ENCODE results near the gene CAMTA1. TPM values are rescaled to one million over a fixed set of nuclear protein-coding genes. Genes with fewer than 3 reads are reported as not detected.

The CAMTA1 gene
- total and polyA plus RNA-seq, 8 donors: 42.8 to 213 (median 118) TPM

DNA sequence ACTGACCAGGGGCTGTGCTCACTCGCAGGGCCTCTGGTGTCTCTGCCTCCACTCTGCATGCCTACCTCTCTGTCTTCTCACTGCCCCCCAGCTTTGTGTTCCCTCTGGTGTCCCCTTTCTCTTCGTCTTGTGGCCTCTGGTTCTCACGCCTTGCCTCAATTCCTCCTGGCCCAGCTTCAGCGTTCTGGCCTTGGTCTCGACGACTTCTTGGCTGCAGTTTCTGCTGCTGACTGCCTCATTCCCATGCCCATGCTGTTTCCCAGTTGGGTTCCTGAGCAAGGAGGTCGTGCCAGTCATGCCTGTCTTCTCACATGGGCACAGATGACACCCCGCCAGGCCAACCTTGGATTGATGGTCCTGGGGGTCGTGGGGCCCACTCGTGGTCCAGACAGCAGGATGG lies 562.8 kb downstream of the CAMTA1 start:
- no peak overlapping the region for H3K27ac ChIP-seq
- H3K27me3 ChIP-seq: no peaks in the 10 kb centered on the region
- H3K4me3 ChIP-seq: no peak overlapping the region
- H3K9me3 ChIP-seq: no peaks in the 10 kb centered on the region
- intact Hi-C loops (cut with DNase I; ENCODE audit: low total_unique reads): no loop called here
- DNase-seq: no peak
- 74 to 78% (median 77%) methylated on average over 9 to 10 of the region's 10 CpGs for WGBS, 5 donors
- H3K4me1 ChIP-seq: no peaks in the 10 kb centered on the region
- H3K36me3 ChIP-seq: no peaks in the 10 kb centered on the region
- TF ChIP-seq POLR2A (IDR thresholded peaks at IDR 0.05) (no peak), EP300 (IDR thresholded peaks at IDR 0.05) (no peak), POLR2AphosphoS5 (IDR thresholded peaks at IDR 0.05) (no peak)
- TF ChIP-seq, protein P1, sequence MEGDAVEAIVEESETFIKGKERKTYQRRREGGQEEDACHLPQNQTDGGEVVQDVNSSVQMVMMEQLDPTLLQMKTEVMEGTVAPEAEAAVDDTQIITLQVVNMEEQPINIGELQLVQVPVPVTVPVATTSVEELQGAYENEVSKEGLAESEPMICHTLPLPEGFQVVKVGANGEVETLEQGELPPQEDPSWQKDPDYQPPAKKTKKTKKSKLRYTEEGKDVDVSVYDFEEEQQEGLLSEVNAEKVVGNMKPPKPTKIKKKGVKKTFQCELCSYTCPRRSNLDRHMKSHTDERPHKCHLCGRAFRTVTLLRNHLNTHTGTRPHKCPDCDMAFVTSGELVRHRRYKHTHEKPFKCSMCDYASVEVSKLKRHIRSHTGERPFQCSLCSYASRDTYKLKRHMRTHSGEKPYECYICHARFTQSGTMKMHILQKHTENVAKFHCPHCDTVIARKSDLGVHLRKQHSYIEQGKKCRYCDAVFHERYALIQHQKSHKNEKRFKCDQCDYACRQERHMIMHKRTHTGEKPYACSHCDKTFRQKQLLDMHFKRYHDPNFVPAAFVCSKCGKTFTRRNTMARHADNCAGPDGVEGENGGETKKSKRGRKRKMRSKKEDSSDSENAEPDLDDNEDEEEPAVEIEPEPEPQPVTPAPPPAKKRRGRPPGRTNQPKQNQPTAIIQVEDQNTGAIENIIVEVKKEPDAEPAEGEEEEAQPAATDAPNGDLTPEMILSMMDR (IDR thresholded peaks at IDR 0.05): no peak

DNA sequence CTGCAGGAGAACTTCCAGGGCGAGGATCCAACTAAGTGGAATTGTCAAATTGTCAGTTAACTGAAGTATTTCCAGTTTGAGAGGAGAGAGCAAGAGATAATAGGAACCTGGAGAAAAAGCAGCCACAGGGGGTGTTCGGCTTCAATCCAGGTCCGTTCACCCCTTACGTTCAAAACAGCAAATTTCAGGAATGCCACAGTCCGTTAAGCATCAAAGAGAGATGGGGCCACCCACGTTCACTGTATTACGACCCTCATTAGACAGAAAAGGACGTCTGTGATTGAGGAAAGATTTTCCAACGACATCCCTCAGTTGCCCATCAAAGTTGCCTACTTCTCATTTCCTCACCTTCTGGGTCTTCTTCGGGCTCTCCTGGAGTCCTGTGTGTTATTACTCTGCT lies 563.3 kb downstream of the CAMTA1 start:
- Histone ChIP-seq H3K27ac (no peak overlapping the region), H3K4me1 (no peaks in the 10 kb centered on the region), H3K27me3 (no peaks in the 10 kb centered on the region), H3K36me3 (no peaks in the 10 kb centered on the region), H3K9me3 (no peaks in the 10 kb centered on the region), H3K4me3 (no peak overlapping the region)
- no peak for DNase-seq
- intact Hi-C loops (cut with DNase I; ENCODE audit: low total_unique reads): no loop called here
- WGBS, 5 donors: 77 to 91% (median 82%) methylated on average over 10 of the region's 10 CpGs
- TF ChIP-seq POLR2AphosphoS5 (IDR thresholded peaks at IDR 0.05): no peak
- no peak for TF ChIP-seq POLR2A (IDR thresholded peaks at IDR 0.05)

DNA sequence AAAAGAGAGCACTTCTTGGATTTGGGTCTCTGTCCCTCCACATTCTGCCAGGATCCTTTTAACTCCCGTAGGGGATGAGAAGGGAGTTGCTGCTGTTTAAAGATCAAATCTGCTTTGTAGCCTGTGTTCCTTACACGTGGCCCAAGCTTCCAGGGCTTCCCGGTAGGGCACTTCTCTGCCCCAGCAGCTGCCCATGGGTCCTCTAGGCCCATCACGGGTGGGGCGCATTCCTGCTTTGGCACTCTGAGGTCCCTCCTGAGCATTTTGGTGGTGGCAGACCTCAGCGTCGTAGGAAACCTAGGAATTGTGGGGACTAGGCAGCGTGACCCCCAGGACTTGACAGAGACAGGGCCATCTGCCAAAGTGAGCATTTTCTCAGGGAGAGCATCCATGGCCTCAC lies 565.5 kb downstream of the CAMTA1 start:
- H3K9me3 ChIP-seq: no peaks in the 10 kb centered on the region
- 77 to 88% (median 80%) methylated on average over 7 to 8 of the region's 8 CpGs for WGBS, 5 donors
- intact Hi-C loops (cut with DNase I; ENCODE audit: low total_unique reads): no loop called here
- H3K27ac ChIP-seq: no peak overlapping the region
- no peak for TF ChIP-seq POLR2AphosphoS5 (IDR thresholded peaks at IDR 0.05)
- TF ChIP-seq POLR2A (IDR thresholded peaks at IDR 0.05): no peak
- TF ChIP-seq, protein P1 (IDR thresholded peaks at IDR 0.05): no peak
- no peak for TF ChIP-seq EP300 (IDR thresholded peaks at IDR 0.05)
- H3K4me1 ChIP-seq: no peaks in the 10 kb centered on the region
- no peak for DNase-seq
- no peak overlapping the region for H3K4me3 ChIP-seq
- H3K36me3 ChIP-seq: no peaks in the 10 kb centered on the region
- H3K27me3 ChIP-seq: no peaks in the 10 kb centered on the region

DNA sequence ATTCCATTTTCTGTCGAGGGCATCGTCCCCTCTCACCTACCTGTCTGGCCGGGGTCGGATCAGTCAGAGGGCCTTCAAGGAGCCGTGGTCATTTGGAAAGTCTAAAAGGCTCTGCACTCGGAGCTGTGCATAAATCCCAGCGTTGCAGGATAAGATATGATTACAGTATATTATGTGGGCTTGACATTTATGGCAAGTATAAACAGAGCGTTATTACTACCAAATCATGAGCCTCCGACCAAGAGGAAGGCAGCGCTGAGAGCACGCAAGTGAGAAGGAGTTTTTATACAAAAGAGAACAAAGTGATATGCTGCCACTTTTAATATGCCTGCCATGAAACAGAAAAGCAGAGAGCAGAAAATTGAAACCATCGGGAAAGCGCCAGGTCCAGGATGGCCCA lies 566.4 kb downstream of the CAMTA1 start:
- H3K27ac ChIP-seq: no peak overlapping the region
- no peak for DNase-seq
- H3K4me3 ChIP-seq: no peak overlapping the region
- H3K9me3 ChIP-seq: no peaks in the 10 kb centered on the region
- H3K4me1 ChIP-seq: no peaks in the 10 kb centered on the region
- intact Hi-C loops (cut with DNase I; ENCODE audit: low total_unique reads): no loop called here
- no peaks in the 10 kb centered on the region for H3K36me3 ChIP-seq
- TF ChIP-seq, protein P1 (IDR thresholded peaks at IDR 0.05): no peak
- TF ChIP-seq POLR2A (IDR thresholded peaks at IDR 0.05) (no peak), EP300 (IDR thresholded peaks at IDR 0.05) (no peak), POLR2AphosphoS5 (IDR thresholded peaks at IDR 0.05) (no peak)
- WGBS, 5 donors: 76 to 84% (median 80%) methylated on average over 13 of the region's 13 CpGs
- no peaks in the 10 kb centered on the region for H3K27me3 ChIP-seq

DNA sequence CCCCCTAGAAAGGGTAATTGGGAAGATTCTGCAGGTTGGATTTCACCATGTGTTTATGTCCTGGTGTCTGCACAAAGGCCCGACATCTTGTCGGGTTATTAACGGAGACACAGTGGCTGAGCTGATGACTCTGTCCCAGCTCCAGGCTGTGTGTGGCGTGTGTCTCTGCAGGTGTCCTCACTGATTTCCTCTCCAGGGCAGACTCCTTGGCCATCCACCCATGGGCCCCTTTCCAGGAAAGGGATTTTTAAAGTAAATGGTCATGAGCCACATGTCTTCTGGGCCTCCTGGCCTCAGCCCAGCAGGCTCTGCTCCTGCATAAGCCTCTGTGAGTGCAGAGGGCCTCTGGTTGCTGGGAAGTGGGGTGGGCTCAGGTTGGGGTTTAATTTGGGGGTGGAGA lies 567.1 kb downstream of the CAMTA1 start:
- Histone ChIP-seq H3K9me3 (no peaks in the 10 kb centered on the region), H3K36me3 (no peaks in the 10 kb centered on the region), H3K27me3 (no peaks in the 10 kb centered on the region), H3K27ac (no peak overlapping the region), H3K4me3 (no peak overlapping the region), H3K4me1 (no peaks in the 10 kb centered on the region)
- DNase-seq: no peak
- TF ChIP-seq POLR2A (IDR thresholded peaks at IDR 0.05) (no peak), POLR2AphosphoS5 (IDR thresholded peaks at IDR 0.05) (no peak), EP300 (IDR thresholded peaks at IDR 0.05) (no peak)
- TF ChIP-seq, protein P1 (IDR thresholded peaks at IDR 0.05): no peak
- WGBS, 5 donors: 86 to 95% (median 92%) methylated on average over 4 of the region's 4 CpGs
- intact Hi-C loops (cut with DNase I; ENCODE audit: low total_unique reads): no loop called here

All from stomach (tissue), 9 donors.